HG03280 (cell line): ENCODE measurements around the gene CDH22.

ENCODE experiments used
- ATAC-seq: cut with Tn5 transposase; IDR thresholded peaks from one replicate; pipeline ENCODE4 v1.9.1; 2021; ENCODE audit warnings: mild to moderate bottlenecking, moderate library complexity; ENCODE audit not compliant: unreplicated experiment

CDH22 gene

DNA sequence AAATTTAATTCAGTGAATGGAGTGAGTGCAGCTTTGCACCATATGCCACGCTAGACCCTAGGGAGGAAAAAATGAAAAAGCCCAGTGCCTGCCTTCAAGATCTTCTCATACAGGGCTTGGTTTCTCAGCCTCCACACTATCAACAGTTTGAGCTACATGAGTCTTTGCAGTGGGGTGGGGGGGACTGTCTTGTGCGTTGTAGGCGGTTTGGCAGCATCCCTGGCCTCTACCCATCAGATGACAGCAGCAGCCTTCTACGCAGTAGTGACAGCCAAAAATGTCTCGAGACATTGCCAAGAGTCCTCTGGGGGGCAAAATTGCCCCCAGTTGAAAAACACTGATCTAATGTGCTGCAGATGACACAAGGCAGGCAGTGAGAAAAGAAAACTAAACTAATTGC, 6.2 kb downstream of the CDH22 start:
- ATAC-seq, result no peak

DNA sequence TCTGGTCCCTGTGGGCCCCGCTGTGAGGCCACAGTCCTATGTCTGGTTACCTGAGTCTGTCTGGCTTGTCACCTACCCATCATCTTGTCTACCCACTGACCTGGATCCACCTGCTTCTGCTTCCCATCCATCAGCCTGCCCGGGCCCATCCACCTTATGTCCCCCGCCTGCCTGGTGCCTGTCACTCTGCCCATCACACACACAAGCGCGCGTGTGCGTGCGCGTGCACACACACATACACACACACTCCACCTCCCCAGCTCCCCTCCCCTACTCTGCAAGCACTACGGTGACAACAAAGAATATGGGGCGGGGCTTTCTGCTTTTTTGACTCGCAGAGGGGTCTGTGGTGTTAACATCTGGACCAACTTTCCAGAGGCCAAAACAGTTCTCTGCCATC, 8.0 kb downstream of the CDH22 start:
- no peak for ATAC-seq

DNA sequence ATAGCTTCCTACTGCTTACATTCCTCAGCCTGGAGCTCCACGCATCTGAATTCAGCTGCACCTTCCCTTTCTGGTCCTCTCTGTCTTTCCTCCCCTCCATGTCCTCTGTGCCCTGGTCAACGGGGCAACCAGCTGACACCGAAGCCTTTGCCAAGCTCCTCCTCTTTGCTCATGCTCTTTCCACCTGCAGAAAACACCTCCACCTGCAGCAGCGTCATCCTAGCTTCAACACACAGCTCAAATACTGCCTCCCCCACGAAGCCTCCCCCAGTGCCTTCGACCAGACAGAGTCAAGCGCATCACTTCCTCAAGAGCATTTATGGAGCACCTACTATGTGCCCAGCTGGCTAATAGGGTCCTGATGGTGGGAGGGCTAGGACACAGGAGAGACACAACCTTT, 9.2 kb downstream of the CDH22 start:
- ATAC-seq, result no peak

DNA sequence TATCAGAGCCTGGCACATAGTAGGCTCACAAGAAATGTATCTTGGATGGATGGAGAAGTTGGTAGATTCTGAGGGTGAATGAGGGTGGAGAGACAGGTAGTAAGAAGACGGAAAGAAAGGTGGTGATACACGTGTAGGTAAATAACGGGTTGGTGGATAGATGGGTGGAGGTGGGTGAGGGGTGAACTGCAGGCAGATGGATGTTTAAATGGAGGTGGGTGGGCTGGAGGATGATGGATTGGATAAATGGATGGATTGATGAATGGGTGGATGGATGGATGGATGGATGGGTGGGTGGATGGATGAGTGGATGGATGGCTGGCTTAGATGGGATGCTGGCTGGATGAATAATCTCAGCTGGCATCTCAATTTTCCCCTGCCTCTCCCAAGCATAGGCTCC, 9.9 kb downstream of the CDH22 start:
- ATAC-seq, result no peak

DNA sequence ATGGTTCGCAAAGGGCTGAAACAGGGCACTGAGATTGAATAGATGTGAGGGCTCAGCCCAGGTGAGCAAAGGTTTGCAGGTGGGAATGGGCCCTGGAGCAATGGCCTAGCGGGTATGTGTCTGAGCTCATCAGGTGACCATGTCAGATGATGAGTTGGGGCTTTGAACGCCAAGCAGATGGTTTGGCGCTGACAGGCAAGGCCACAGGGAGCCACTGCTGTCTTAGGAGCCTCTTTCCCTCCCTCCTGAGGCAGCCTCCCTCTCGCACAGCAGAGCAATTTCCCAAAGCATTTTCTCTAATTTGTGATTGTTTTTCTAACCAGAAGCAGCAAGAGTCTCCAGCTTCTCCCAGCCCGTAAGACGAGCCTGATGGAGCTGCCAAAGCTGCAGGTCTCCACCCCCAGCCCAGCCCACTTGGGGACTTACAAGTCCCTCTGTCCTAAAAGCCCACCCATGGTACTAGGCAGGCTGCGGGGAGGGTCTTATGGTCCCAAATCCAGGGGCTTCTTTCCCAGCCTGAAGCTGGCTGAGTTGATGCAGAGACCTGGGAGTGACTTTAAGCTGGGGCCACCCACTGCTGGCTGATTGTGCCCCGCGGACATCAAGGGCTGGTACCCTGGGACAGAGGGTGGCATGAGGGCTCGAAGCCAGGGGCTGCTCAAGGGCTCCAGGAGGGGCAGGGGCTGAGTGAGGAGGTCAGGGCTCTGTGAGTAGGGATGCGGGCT, 11.6 kb downstream of the CDH22 start:
- no peak for ATAC-seq

DNA sequence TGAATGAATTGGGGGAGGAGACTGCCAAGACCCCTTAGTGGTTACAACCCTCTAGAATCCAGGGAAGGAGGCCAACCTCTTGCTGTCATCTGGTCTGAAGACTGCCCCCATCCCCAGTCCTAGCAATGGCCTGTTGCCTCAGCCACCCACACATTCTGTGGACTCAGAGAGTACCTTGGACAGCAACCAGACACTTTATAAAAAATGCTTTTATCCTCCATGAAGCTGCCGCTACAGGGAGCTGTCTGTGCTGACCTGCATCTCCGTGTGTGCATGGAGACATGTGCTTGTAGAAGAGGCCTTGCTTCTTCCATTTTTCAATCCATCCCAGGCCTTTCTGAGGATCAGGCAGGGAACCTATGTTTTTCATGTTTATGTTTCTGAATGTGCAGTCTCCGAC, 15.2 kb downstream of the CDH22 start:
- ATAC-seq, result no peak

DNA sequence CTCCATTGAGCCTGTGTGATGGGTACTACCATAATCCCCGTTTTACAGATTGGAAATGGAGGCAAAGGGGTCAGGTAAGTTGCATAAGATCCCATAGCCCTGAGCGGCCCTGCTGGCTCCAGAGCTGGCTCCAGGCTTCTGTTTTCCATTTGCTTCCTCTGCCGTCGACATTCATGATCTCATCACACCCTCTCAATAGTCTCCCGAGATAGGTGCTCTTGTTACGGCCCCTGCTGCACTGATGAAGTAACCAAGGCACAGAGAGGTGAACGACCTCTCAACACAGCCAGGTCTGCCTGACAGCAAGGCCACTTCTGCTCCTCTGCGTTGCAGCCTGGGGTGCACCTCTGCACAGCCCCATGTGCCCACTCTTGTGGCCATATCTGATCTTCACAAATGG, 16.9 kb downstream of the CDH22 start:
- ATAC-seq, result no peak

DNA sequence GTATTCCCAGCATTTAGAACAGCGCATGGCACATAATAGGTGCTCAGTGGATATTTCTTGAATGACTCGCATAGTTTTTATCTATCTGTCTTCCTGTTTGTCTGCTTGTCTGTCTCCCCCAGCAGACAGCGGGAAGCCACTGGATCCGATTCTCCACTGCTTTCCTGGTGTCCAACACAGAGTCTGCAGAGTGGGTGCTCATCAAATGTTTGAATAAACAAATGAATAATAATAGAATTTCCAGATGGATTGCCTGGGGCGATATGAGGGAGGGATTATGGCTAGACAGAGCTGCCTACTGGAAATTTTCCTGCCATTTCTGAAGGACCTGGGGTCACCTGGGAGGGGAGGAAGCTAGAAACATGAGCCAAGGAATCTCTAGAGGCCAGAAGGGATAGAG, 18.9 kb downstream of the CDH22 start:
- ATAC-seq, result no peak

DNA sequence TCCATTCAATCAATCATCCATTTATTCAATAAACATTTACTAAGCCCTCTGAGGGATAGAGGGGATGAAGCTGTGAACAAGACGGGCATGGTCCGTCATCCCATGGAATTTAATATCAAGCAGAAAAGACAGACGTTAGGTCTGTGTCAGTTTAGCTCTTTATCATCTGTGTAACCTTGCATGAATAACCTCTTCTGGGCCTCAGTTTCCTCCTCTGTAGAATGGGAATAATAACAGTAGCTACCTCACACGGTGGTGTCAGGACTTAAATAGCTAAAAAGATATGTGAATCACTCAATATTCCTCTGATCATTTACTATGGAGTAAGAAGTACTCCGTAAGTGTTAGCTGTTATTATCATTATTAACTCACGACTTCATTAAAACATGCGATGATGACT, 21.3 kb downstream of the CDH22 start:
- ATAC-seq, result no peak

DNA sequence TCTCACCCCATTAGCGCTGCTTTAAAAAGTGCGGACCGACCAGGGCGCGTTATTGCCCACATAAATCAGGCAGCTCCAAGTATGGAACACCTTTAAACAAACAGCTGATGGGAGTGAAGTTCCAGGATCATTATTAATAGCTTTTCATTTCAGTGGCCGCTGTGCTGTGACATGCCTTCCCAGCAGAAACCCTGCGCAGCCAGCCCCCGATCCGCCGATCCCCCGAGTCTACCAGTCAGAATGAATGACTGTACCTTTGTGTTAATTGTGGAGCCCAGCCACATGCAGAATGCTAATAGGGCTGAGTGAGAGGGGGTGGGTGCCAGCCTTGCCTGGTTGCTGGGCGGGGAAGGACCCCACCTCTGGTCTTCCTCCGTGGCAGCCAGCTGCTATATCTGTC, 21.9 kb downstream of the CDH22 start:
- ATAC-seq, result no peak

DNA sequence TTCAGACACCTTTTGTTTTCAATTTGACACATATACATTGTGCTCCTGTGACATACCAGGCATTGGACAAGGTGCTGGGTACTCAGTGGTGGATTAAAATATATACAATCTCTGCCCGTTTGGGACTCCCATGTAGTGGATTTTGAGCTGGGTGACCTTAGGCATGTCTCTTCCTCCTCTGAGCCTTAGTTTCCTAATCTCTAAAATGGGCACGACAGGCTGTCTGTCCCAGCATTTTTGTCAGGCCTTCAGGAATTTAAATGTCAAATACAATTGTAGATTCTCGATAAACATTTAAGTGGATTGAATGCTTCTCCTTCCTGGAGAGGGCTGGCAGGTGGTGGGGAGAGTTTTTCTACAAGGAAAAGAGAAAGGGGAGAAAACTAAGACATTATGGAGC, 22.6 kb downstream of the CDH22 start:
- no peak for ATAC-seq

DNA sequence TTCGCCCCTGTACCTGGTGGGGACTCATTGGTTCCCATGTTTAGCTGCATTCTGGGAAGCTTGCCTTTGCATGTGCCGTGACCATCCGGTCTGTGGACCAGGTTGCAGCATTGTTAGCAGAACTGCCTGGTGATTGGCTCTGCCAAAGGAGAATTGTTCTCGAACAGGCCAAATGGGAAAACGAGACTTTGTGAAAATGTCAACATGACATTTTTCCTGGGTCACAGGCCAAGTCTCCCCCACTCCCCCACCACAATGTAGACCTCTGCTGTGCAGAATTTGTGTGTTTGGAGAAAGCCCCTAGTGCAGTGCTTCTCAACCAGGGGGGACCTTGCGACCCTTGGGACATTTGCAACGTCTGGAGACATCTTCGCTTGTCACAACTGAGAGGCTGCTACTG, 23.2 kb downstream of the CDH22 start:
- ATAC-seq, result no peak

DNA sequence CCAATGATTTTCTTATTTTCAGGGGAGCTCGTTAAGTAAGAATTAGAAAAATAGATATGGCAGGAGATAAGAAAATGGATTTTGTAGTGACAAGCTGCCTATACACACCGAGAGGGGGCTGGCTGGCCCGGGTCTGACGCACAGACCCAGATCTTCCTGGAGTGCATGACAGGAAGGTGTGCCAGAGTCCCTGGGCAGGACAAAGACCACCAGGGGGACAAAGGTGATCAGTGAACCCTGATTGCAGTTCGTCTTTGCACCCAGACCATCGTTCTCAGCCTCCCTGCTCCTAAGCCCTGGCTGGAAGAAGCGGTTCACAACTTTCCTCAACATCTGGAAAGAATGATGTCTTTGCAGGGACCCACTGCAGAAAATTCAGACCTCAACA, 24.3 kb downstream of the CDH22 start:
- no peak for ATAC-seq

DNA sequence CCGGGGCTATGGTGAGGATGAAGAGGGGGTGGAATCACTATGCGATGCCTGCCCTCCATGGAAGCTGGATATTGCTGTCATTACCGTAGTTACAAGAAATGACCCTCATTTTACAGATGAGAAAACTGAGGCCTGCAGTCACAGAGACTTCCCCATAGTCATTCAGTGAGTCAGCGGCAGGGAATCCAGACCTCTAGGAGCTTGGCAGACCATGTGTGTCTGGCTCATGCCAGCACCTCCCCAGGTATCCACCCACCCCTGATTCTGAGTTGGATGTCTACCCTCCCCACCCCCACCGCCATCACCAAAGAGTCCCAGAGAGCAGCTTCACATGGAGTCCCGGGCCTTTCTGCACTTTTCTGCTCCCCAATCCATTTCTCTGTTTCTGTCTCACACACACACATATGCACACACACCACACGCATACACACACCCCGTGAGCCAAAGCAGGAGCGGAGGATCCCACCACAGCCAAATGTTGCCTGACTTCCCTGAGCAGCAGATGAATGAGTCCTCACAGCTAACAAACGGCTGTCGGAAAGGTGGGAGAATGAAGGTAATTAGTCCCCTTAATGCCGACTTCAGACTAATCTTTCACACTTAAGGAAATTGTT, 24.8 kb downstream of the CDH22 start:
- ATAC-seq, result no peak

DNA sequence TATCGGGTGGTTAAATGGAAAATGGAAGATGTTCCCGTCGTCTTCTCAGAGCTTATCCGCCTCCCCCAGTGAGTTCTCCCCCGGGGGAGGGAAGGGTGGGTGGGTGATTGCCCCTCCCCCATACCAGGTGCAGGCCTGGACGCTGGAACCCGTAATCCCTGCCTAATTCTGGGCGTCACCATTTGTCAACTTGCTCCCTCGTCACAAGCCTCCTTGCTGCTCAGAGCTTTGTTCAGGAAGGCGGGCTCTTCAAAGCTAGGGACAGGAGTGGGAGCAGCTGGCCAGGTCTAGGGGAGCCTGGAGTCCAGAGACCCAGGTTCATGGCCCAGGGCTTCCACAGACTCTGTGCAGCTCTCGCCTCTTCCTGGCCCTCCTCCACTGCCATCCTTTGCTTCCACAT, 25.6 kb downstream of the CDH22 start:
- no peak for ATAC-seq

DNA sequence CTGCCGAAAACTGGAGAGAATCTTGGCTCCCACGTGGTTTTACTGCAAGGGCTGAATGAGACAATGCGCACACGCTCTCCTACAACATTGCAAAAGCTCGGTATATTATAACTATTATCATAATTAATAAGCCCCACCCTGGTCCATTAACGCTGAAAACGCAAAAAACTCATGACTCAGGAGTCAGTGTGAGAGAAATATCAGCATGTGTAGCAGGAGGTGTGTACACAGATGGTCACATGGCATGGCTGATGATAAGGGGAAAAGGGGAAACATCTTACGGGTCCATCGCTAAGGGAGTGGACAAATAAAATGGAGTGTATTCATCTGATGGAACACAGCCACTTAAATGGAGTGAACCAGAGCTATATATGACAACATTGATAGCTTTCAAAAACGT, 29.2 kb downstream of the CDH22 start:
- no peak for ATAC-seq

DNA sequence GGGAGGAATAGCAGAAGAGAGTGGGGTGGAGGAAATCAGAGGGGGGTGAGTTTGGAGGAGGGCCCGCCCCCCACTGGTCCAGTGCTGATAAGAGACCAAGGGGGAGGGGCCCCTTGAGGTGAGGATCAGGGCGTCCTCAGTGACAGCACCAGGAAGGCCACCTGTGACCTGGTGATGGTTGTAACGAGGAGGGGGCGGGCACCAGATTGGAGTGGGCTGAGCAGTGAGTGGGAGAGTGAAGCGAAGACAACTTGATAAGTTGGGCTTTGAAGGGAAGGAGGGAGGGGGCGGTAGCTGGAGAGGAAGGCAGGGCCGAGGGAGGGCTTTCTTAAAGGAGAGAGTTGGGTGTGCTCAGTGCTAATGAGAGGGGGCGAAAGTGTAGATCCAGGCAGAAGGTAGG, 30.7 kb downstream of the CDH22 start:
- no peak for ATAC-seq

DNA sequence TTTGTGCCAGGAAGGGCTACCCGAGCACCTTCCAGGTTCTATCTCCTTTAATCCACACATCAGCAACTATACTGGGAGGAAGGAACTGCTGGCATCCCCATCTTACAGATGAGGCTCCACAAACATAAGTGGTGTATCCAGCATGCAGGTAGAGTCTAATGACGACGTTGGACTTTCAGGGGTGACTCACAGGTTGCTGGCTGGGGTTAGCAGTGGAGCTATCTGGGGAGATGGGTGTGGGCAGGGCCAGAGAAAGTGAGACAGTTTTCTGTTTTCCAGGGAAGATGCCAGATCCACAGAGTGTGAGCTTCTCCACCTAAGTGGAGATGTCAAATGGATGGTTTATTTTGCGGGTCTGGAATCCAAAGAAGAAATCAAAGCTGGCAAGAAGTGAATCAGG, 31.8 kb downstream of the CDH22 start:
- no peak for ATAC-seq

DNA sequence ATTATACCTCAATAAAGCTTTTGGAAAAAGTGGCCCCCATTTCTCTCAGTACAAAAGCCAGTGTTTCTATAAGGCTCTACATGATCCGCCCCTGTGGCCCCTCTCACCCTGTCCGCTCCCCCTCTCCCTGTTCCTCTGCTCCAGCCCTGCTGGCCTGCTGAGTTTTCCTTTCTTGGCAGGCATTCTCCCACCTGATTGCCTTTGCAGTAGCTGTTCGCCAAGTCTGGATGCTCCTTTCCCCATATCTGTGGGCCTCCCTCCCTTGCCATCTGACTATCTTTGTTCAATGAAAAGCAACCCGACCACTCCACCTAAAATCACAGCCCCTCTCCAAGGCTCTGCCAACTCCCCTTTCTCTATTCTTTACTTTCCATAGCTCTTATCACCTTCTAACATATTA, 33.2 kb downstream of the CDH22 start:
- ATAC-seq, result no peak

DNA sequence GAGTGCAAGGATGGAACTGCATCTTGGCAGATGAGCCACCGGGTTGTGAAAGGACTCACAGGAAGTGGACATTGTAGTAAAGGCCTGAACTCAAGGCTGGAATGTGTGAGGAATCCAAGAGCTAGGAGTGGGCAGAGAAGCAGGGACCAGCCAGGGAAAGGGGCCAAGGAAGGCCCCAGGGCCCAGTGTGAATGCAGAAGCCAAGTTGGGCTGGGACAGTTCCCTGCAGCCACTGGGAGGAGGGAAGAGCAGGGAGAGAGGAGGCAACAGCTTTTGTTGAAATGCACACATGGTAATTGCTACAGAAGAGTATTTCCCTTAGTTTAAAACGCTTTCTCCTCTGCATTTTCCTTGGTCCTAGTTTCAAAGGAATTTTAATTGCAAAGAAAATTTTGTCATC, 34.6 kb downstream of the CDH22 start:
- ATAC-seq, result no peak

DNA sequence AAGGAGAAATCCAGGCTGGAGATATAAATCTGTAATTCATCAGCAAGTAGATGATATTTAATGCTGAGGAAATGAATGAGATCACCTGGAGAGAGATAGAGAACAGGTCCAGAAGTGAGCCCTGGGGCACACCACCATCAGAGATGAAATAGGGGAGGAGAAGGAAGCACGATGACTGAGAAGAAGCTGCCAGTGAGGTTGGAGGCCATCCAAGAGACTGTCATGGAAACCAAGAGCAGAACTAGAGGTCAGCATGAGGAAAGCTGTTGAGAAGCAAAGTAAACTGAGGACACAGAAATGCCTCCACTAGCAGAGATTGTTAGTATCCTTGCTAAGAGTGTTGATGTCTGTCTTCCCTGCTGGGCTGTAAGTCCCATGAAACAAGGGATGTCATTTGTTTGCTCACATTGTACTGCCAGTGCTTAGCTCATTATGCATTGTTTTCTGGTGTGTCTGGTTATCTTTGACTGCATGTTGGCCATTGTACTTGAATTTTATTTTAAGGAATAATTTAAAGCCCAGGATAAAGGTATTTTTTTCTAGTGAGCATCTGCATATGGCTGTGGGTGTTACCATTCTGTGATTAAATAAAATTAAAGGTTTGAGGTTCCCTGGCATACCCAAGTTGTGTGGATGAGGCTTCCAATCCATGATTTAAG, 35.8 kb downstream of the CDH22 start:
- ATAC-seq, result no peak

DNA sequence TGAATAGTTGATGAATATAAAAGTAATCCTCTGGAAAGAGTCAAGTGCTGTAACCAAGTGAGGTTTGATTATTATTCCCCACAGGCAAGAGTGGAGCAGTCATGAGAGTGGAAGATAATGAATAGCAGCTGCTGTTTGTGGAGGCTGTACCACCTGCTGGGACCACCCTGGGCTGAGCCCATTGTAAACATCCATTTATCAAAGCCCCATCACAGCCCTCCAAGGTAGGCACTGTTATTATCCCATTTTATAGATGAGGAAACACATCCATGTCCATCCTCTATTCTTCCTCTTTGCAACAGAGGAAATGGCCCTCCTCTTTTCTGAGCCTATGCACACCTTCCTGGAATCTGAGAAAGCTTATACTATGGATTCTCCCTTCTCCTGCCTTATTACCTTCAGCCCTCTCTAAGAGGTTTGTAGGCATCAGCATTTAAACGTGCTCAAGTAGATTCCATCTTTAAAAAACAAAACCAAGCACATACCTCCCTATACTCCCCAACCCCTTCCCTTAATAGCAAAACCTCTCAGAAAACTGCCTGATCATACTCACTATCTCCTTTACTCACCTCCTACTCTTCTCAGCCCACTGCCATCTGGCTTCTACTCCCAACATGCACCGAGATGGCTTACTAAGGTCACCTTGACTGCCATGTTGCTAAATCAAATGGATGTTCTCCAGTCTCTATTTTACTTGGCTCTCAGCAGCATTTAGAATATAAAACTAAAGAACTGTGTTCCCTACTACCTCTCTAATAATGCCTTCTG, 37.1 kb downstream of the CDH22 start:
- no peak for ATAC-seq
